Right ventricle myocardium superior (tissue), 1 donor: ENCODE results near the gene ANKRD36C. TPM values are rescaled to one million over a fixed set of nuclear protein-coding genes. Genes with fewer than 3 reads are reported as not detected.
A peak's percentile ranks its signal among the peaks of the same experiment; 100 is the strongest.
"Not testable (repeated sequence)": the region's sequence is repeated elsewhere in the genome, so short reads cannot be mapped to it uniquely, and the experiment has no call there.

ENCODE experiments used
- ATAC-seq: fragments of 200-7000 bp; cut with Tn5 transposase; one replicate; pipeline ENCODE4 v1.9.1; 2020; ENCODE audit warnings: mild to moderate bottlenecking; ENCODE audit not compliant: poor library complexity
- DNase-seq: peaks from one replicate; pipeline ENCODE4 v3.0.0-alpha.2; 2020
- intact Hi-C: fragments of 100-400 bp; cut with DNase I; formaldehyde crosslinking; loops from one replicate; pipeline ENCODE4 v1.11.2; 2022
- long read RNA-seq: library from polyadenylated mRNA; unstranded; transcript quantifications from one replicate; pipeline ENCODE4 v2.0.0, GENCODE V29; 2021
- total RNA-seq: library from RNA; stranded (reverse); fragmentation: NEBNext Ultra II Directional; extraction: Animal tissue kit (Norgen Biotek cat#: 25700); gene quantifications from one replicate; pipeline ENCODE4 v1.2.1, GENCODE V29; 2021
- donor health status: DM: no; HTN: yes; CAD: no; lungs with severe emphysema.

The ANKRD36C gene
- total RNA-seq = 4.9 TPM
- long read RNA-seq = 0 reads

GRCh38 chr2:95991351-95992094 lies at the start of gene ANKRD36C:
Gene ANKRD36C, minus strand, starts transcription at chr2:95991824. Its CDS starts 116 bp downstream, at chr2:95991708.
- peak; percentile 97 for ATAC-seq
- DNase-seq, intact Hi-C loops: not testable (repeated sequence)

GRCh38 chr2:96035554-96035953 lies 43.9 kb upstream of the ANKRD36C start:
- DNase-seq, intact Hi-C loops, ATAC-seq: not testable (repeated sequence)

GRCh38 chr2:96034792-96035191 lies 43.2 kb upstream of the ANKRD36C start, which contains the start of gene GPAT2:
Gene GPAT2, minus strand, starts transcription at chr2:96034916. Its CDS starts 2,557 bp downstream, at chr2:96032359.
- peak; percentile 60 for ATAC-seq
- intact Hi-C loops, DNase-seq: not testable (repeated sequence)

- DNase-seq, ATAC-seq, intact Hi-C loops: not testable (repeated sequence)
Measured at GRCh38 chr2:96033997-96034396, 42.4 kb upstream of the ANKRD36C start.

GRCh38 chr2:96027725-96028325 lies 36.2 kb upstream of the ANKRD36C start:
- intact Hi-C loops, DNase-seq: not testable (repeated sequence)
- peak; percentile 13 for ATAC-seq

- intact Hi-C loops, DNase-seq, ATAC-seq: not testable (repeated sequence)
Measured at GRCh38 chr2:96025755-96026154, 34.1 kb upstream of the ANKRD36C start.

GRCh38 chr2:96025194-96025492 lies 33.5 kb upstream of the ANKRD36C start:
- ATAC-seq (no peak), DNase-seq (peak; percentile 60)
- intact Hi-C loops = no loop called here

- intact Hi-C loops = no loop called here
- ATAC-seq (no peak), DNase-seq (no peak)
Measured at GRCh38 chr2:96024336-96025193, 32.9 kb upstream of the ANKRD36C start.

GRCh38 chr2:96023701-96024100 lies 32.1 kb upstream of the ANKRD36C start:
- ATAC-seq, intact Hi-C loops, DNase-seq: not testable (repeated sequence)

GRCh38 chr2:96022701-96023447 lies 31.2 kb upstream of the ANKRD36C start:
- intact Hi-C loops = not testable (repeated sequence)
- ATAC-seq = peak; percentile 91
- DNase-seq = peak; percentile 90

- ATAC-seq, intact Hi-C loops, DNase-seq: not testable (repeated sequence)
Measured at GRCh38 chr2:96022126-96022525, 30.5 kb upstream of the ANKRD36C start.

GRCh38 chr2:96021142-96021541 lies 29.5 kb upstream of the ANKRD36C start:
- ATAC-seq, DNase-seq, intact Hi-C loops: not testable (repeated sequence)

- intact Hi-C loops, DNase-seq, ATAC-seq: not testable (repeated sequence)
Measured at GRCh38 chr2:96019909-96020590, 28.4 kb upstream of the ANKRD36C start.

GRCh38 chr2:96016321-96016720 lies 24.7 kb upstream of the ANKRD36C start:
- DNase-seq, ATAC-seq, intact Hi-C loops: not testable (repeated sequence)

- ATAC-seq, intact Hi-C loops, DNase-seq: not testable (repeated sequence)
Measured at GRCh38 chr2:96012792-96013264, 21.2 kb upstream of the ANKRD36C start.

- intact Hi-C loops, ATAC-seq, DNase-seq: not testable (repeated sequence)
Measured at GRCh38 chr2:96012086-96012791, 20.6 kb upstream of the ANKRD36C start.

GRCh38 chr2:96011129-96011455 lies 19.5 kb upstream of the ANKRD36C start:
- peak; percentile 55 for ATAC-seq
- DNase-seq, intact Hi-C loops: not testable (repeated sequence)
